Osteoblast (primary cell): ENCODE data around the gene CSNK1E. TPM values are rescaled to one million over a fixed set of nuclear protein-coding genes. Genes with fewer than 3 reads are reported as not detected.

Experiments used
- DNase-seq: peaks from one replicate; pipeline ENCODE4 v3.0.0; 2011; ENCODE audit warnings: low spot score, mixed read lengths; ENCODE audit not compliant: insufficient read length; ENCODE audit errors: missing footprints
- H2AFZ ChIP-seq: 2 replicates; pipeline ENCODE4 v1.6.0; 2011; ENCODE audit warnings: mild to moderate bottlenecking, low read length
- H3K27ac ChIP-seq: 2 replicates; pipeline ENCODE4 v1.5.1; 2011; ENCODE audit warnings: mild to moderate bottlenecking, low read depth, low read length, moderate library complexity
- H3K27me3 ChIP-seq: 2 replicates; pipeline ENCODE4 v1.6.0; 2012; ENCODE audit warnings: mild to moderate bottlenecking, control low read depth, inconsistent platforms, low read length, moderate library complexity; ENCODE audit not compliant: insufficient read depth
- H3K36me3 ChIP-seq: 2 replicates; pipeline ENCODE4 v1.5.1; 2011; ENCODE audit warnings: mild to moderate bottlenecking, low read length, control low read depth, moderate library complexity; ENCODE audit not compliant: insufficient read depth
- H3K4me1 ChIP-seq: 2 replicates; pipeline ENCODE4 v1.5.1; 2011; ENCODE audit warnings: mild to moderate bottlenecking, low read length, control low read depth, moderate library complexity; ENCODE audit not compliant: insufficient read depth
- H3K4me2 ChIP-seq: 2 replicates; pipeline ENCODE4 v1.6.0; 2011; ENCODE audit warnings: mild to moderate bottlenecking, low read length; ENCODE audit not compliant: insufficient read depth
- H3K4me3 ChIP-seq: fragments of 200-600 bp; sonication (generic); 3 replicates; pipeline ENCODE4 v1.5.1; 2012; ENCODE audit warnings: mild to moderate bottlenecking, low read length, inconsistent platforms; ENCODE audit not compliant: insufficient read depth
- H3K79me2 ChIP-seq: 2 replicates; pipeline ENCODE4 v1.6.0; 2012; ENCODE audit warnings: mild to moderate bottlenecking, low read length, control low read depth, inconsistent platforms; ENCODE audit not compliant: insufficient read depth
- H3K9me3 ChIP-seq: 2 replicates; pipeline ENCODE4 v1.5.1; 2011; ENCODE audit warnings: low read depth, low read length, control low read depth
- H4K20me1 ChIP-seq: 2 replicates; pipeline ENCODE4 v1.6.0; 2012; ENCODE audit warnings: mild to moderate bottlenecking, low read length, control low read depth; ENCODE audit not compliant: insufficient read depth
- total RNA-seq: library from RNA; depleted of rRNA; stranded (reverse); fragments of >200 nt; gene quantifications from 2 replicates; pipeline ENCODE4 v1.2.3, GENCODE V29; 2012
- TF ChIP-seq, protein P1 (sequence below): IDR thresholded peaks from 2 replicates; pipeline ENCODE4 v1.5.1; 2011; ENCODE audit warnings: mild to moderate bottlenecking, low read depth, low read length, moderate library complexity; ENCODE audit errors: extremely low read depth

CSNK1E gene
- total RNA-seq, 1 donor, result 152 TPM

DNA sequence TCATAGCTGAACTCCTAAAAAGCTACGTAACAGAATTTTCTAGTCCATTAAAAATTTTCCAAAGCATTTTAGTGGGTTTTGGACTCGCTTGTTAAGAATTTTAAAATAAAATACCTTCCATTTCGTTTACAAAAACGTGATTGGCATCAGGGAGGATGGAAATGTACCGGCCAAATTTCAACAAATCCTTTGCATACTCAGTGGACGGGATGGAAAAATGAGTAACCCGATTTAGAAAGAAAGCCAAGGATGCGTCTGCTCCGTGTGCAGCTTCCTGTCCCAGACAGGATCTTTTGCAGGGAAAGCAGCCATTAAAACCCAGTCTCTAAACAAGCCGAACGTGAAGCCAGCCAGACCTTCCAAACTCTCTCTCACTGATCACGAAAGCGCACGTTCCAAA lies 60.1 kb downstream of the CSNK1E start:
- peaks cover 94% of the 10 kb centered on the region for H3K79me2 ChIP-seq
- H3K4me3 ChIP-seq, result peak overlapping the region; percentile 12
- peak overlapping the region; percentile 71 for H2AFZ ChIP-seq
- TF ChIP-seq, protein P1, sequence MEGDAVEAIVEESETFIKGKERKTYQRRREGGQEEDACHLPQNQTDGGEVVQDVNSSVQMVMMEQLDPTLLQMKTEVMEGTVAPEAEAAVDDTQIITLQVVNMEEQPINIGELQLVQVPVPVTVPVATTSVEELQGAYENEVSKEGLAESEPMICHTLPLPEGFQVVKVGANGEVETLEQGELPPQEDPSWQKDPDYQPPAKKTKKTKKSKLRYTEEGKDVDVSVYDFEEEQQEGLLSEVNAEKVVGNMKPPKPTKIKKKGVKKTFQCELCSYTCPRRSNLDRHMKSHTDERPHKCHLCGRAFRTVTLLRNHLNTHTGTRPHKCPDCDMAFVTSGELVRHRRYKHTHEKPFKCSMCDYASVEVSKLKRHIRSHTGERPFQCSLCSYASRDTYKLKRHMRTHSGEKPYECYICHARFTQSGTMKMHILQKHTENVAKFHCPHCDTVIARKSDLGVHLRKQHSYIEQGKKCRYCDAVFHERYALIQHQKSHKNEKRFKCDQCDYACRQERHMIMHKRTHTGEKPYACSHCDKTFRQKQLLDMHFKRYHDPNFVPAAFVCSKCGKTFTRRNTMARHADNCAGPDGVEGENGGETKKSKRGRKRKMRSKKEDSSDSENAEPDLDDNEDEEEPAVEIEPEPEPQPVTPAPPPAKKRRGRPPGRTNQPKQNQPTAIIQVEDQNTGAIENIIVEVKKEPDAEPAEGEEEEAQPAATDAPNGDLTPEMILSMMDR, result no peak
- DNase-seq, result peak; percentile 94
- H4K20me1 ChIP-seq, result peaks cover 24% of the 10 kb centered on the region
- peak overlapping the region; percentile 67 for H3K27ac ChIP-seq
- H3K27me3 ChIP-seq, result no peaks in the 10 kb centered on the region
- H3K4me1 ChIP-seq, result peaks cover 35% of the 10 kb centered on the region
- H3K9me3 ChIP-seq, result no peaks in the 10 kb centered on the region
- H3K36me3 ChIP-seq, result no peaks in the 10 kb centered on the region
- peak overlapping the region; percentile 67 for H3K4me2 ChIP-seq

DNA sequence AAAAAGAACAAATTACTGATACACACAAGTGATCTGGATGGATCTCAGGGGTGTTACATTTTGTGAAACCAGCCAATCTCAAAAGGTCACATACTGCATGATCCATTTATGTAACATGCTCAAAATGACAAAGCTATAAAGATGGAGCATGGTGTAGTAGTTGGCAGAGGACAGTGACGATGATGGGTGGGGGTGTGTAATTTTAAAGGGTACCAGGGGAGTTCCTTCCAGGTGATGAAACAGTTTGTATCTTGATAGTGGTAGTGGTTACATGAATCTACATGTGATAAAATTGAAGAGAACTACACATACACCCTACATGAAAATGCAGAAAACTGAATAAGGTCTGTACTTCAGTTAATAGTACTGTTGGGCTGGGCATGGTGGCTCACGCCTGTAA lies 61.5 kb downstream of the CSNK1E start:
- peaks cover 22% of the 10 kb centered on the region for H4K20me1 ChIP-seq
- no peak overlapping the region for H2AFZ ChIP-seq
- no peaks in the 10 kb centered on the region for H3K36me3 ChIP-seq
- no peak for DNase-seq
- H3K4me3 ChIP-seq, result no peak overlapping the region
- TF ChIP-seq, protein P1, result no peak
- H3K4me2 ChIP-seq, result no peak overlapping the region
- H3K27me3 ChIP-seq, result no peaks in the 10 kb centered on the region
- H3K9me3 ChIP-seq, result no peaks in the 10 kb centered on the region
- peaks cover 94% of the 10 kb centered on the region for H3K79me2 ChIP-seq
- no peak overlapping the region for H3K27ac ChIP-seq
- peaks cover 22% of the 10 kb centered on the region for H3K4me1 ChIP-seq

- H3K9me3 ChIP-seq, result no peaks in the 10 kb centered on the region
- H3K4me2 ChIP-seq, result no peak overlapping the region
- TF ChIP-seq, protein P1, result no peak
- H3K27ac ChIP-seq, result no peak overlapping the region
- no peak overlapping the region for H2AFZ ChIP-seq
- no peak overlapping the region for H3K4me3 ChIP-seq
- H4K20me1 ChIP-seq, result peaks cover 49% of the 10 kb centered on the region
- H3K27me3 ChIP-seq, result no peaks in the 10 kb centered on the region
- peaks cover 18% of the 10 kb centered on the region for H3K36me3 ChIP-seq
- DNase-seq, result peak; percentile 32
- H3K4me1 ChIP-seq, result no peaks in the 10 kb centered on the region
- H3K79me2 ChIP-seq, result peaks cover 95% of the 10 kb centered on the region
Measured at GRCh38 chr22:38251341-38251692, 65.9 kb downstream of the CSNK1E start.

GRCh38 chr22:38250643-38251340 lies 66.4 kb downstream of the CSNK1E start:
- no peaks in the 10 kb centered on the region for H3K4me1 ChIP-seq

More at GRCh38 chr22:38250643-38251340, 66.4 kb downstream of the CSNK1E start:
- Histone ChIP-seq H3K4me2 (no peak overlapping the region), H3K4me3 (no peak overlapping the region), H4K20me1 (peaks cover 49% of the 10 kb centered on the region), H3K27ac (no peak overlapping the region), H3K79me2 (peaks cover 95% of the 10 kb centered on the region), H2AFZ (no peak overlapping the region), H3K36me3 (peaks cover 23% of the 10 kb centered on the region), H3K9me3 (no peaks in the 10 kb centered on the region), H3K27me3 (no peaks in the 10 kb centered on the region)
- TF ChIP-seq, protein P1, result no peak
- peak; percentile 9 for DNase-seq
